ENCODE data around the gene TMEM185A. TPM values are rescaled to one million over a fixed set of nuclear protein-coding genes. Genes with fewer than 3 reads are reported as not detected.
"Not testable (repeated sequence)": the region's sequence is repeated elsewhere in the genome, so short reads cannot be mapped to it uniquely, and the experiment has no call there.

TMEM185A gene
- total RNA-seq, 1 donor from 2014 or later: 42.2 TPM

- no peak overlapping the region for H3K27ac ChIP-seq (replicated peaks)
- H3K4me1 ChIP-seq: peaks cover 19% of the 10 kb centered on the region
- H3K4me3 ChIP-seq: no peak overlapping the region
- H3K36me3 ChIP-seq: no peaks in the 10 kb centered on the region
- no peak for DNase-seq
- intact Hi-C loops (cut with micrococcal nuclease): no loop called here
- no peaks in the 10 kb centered on the region for H3K9me3 ChIP-seq (replicated peaks)
- H3K27me3 ChIP-seq (ENCODE audit: low read depth): no peaks in the 10 kb centered on the region
- TF ChIP-seq, protein P1, sequence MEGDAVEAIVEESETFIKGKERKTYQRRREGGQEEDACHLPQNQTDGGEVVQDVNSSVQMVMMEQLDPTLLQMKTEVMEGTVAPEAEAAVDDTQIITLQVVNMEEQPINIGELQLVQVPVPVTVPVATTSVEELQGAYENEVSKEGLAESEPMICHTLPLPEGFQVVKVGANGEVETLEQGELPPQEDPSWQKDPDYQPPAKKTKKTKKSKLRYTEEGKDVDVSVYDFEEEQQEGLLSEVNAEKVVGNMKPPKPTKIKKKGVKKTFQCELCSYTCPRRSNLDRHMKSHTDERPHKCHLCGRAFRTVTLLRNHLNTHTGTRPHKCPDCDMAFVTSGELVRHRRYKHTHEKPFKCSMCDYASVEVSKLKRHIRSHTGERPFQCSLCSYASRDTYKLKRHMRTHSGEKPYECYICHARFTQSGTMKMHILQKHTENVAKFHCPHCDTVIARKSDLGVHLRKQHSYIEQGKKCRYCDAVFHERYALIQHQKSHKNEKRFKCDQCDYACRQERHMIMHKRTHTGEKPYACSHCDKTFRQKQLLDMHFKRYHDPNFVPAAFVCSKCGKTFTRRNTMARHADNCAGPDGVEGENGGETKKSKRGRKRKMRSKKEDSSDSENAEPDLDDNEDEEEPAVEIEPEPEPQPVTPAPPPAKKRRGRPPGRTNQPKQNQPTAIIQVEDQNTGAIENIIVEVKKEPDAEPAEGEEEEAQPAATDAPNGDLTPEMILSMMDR (IDR thresholded peaks at IDR 0.05; ENCODE audit: borderline replicate concordance): no peak
These were observed 12.7 kb downstream of the TMEM185A start for GRCh38 chrX:149618871-149619270.

DNA sequence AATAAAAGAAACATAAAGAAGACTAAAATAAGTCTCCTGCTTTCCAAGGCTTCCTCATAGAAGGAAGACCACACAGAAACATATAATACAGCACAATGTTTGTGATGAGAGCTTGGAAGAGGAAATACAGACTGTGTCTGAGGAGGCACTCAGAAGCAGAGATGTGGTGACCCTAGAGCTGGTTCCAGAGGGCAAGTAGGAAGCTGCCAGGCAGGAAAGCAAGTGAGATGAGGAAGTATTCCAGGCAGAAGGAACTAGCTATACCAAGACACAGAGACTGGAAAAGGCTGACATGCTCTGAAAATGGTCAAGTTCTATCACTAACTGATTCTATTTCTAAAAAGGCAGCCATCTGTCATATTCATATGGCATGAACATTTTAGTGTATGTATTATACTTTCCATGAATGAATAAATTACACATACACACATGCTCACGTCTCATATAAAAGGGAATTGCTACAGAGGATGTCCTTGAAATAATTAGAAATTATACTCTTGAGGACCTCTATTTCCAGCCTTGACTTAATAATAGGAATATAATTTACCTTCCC is 19.9 kb downstream of the TMEM185A start:
- DNase-seq: no peak
- peaks cover 5% of the 10 kb centered on the region for H3K4me1 ChIP-seq
- no peaks in the 10 kb centered on the region for H3K9me3 ChIP-seq (replicated peaks)
- TF ChIP-seq, protein P1 (IDR thresholded peaks at IDR 0.05; ENCODE audit: borderline replicate concordance): no peak
- intact Hi-C loops (cut with micrococcal nuclease): no loop called here
- H3K4me3 ChIP-seq: no peak overlapping the region
- H3K27me3 ChIP-seq (ENCODE audit: low read depth): no peaks in the 10 kb centered on the region
- peaks cover 4% of the 10 kb centered on the region for H3K36me3 ChIP-seq
- no peak overlapping the region for H3K27ac ChIP-seq (replicated peaks)

GRCh38 chrX:149610511-149610910 is 21.1 kb downstream of the TMEM185A start:
- Histone ChIP-seq H3K9me3 (replicated peaks) (no peaks in the 10 kb centered on the region), H3K4me1 (peaks cover 9% of the 10 kb centered on the region), H3K27ac (replicated peaks) (no peak overlapping the region), H3K36me3 (peaks cover 6% of the 10 kb centered on the region), H3K27me3 (ENCODE audit: low read depth) (no peaks in the 10 kb centered on the region), H3K4me3 (no peak overlapping the region)
- no peak for DNase-seq
- intact Hi-C loops (cut with micrococcal nuclease): no loop called here
- TF ChIP-seq, protein P1 (IDR thresholded peaks at IDR 0.05; ENCODE audit: borderline replicate concordance): no peak

- DNase-seq: no peak
- Histone ChIP-seq H3K27me3 (ENCODE audit: low read depth) (no peaks in the 10 kb centered on the region), H3K4me3 (no peak overlapping the region), H3K4me1 (peaks cover 9% of the 10 kb centered on the region), H3K9me3 (replicated peaks) (no peaks in the 10 kb centered on the region), H3K27ac (replicated peaks) (no peak overlapping the region), H3K36me3 (peaks cover 6% of the 10 kb centered on the region)
- intact Hi-C loops (cut with micrococcal nuclease): no loop called here
- TF ChIP-seq, protein P1 (IDR thresholded peaks at IDR 0.05; ENCODE audit: borderline replicate concordance): no peak
These were observed 23.9 kb downstream of the TMEM185A start for GRCh38 chrX:149607699-149608098.

DNA sequence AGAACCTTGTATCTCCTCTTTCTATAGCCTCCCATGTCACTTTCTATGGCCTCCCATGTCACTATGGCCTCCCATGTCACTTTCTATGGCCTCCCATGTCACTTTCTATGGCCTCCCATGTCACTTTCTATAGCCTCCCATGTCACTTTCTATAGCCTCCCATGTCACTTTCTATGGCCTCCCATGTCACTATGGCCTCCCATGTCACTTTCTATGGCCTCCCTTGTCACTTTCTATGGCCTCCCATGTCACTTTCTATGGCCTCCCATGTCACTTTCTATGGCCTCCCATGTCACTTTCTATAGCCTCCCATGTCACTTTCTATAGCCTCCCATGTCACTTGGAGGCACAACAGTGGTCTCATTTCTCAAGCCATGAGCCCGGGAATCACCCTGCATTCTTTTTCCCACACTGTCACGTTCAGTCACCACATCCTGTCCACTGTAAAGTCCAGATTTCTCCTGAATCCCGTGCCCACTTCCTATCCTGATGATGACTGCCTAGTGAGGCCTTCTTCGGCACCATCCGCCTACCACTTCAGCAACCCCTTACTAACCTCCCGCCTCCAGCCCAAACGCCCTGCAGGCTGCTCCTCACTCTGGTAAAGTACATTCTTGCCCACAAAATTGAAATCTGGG is 26.2 kb downstream of the TMEM185A start:
- H3K27me3 ChIP-seq (ENCODE audit: low read depth); intact Hi-C loops (cut with micrococcal nuclease); H3K4me1 ChIP-seq; H3K36me3 ChIP-seq; DNase-seq; H3K27ac ChIP-seq (replicated peaks); H3K9me3 ChIP-seq (replicated peaks); H3K4me3 ChIP-seq: not testable (repeated sequence)

GRCh38 chrX:149598603-149599002 is 33.0 kb downstream of the TMEM185A start:
- H3K36me3 ChIP-seq; DNase-seq; H3K27me3 ChIP-seq (ENCODE audit: low read depth); intact Hi-C loops (cut with micrococcal nuclease); H3K9me3 ChIP-seq (replicated peaks); H3K4me1 ChIP-seq; H3K4me3 ChIP-seq; H3K27ac ChIP-seq (replicated peaks): not testable (repeated sequence)

DNA sequence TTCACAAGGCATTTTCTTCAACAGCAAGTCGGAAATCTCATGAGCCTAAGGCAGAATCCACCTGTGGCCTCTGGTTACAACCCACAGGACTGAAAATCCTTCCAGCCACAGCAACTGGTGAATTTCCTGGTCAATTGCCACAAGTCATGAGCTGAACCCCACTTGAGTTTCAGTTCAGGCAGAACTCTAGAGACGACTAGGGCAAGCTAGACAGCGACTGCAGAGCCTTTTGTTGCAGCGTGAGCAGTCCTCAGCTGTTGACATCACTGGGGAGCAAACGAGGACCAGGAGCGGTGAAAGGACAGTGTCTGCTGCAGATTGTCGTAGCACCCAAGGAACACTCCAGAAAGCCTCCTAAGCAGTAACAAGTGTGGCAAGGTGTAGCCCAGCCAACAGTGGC is 35.6 kb downstream of the TMEM185A start:
- H3K4me1 ChIP-seq; H3K27ac ChIP-seq (replicated peaks); H3K9me3 ChIP-seq (replicated peaks); H3K27me3 ChIP-seq (ENCODE audit: low read depth); DNase-seq; H3K4me3 ChIP-seq; H3K36me3 ChIP-seq; intact Hi-C loops (cut with micrococcal nuclease): not testable (repeated sequence)

DNA sequence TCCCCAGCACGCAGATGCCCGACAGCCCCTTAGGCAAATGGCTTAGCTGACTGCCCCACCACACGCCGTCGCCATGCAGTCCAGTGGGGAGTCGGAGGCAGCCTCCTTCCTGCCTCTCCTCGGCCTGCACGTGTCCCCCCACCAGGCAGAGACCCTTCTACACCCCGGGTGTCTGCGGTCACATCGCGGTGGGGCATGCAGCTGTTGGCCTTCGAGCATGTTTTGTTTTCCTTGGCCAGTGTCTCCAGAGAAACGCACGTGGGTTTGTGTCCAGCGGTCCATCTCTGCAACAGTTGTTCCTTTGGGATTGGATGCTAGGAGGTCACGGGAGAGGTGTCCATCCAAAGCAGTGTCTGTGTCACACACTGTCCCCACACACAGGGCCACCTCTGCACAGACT is 36.4 kb downstream of the TMEM185A start, which contains the start of gene HSFX2:
Gene HSFX2, minus strand, starts transcription at position 101 of the 400 bp plus-strand sequence. CDS start 614 bp downstream, outside the sequence.
- H3K4me1 ChIP-seq; H3K27ac ChIP-seq (replicated peaks); H3K9me3 ChIP-seq (replicated peaks); H3K36me3 ChIP-seq; intact Hi-C loops (cut with micrococcal nuclease); DNase-seq; H3K4me3 ChIP-seq; H3K27me3 ChIP-seq (ENCODE audit: low read depth): not testable (repeated sequence)

- H3K4me3 ChIP-seq; H3K36me3 ChIP-seq; H3K9me3 ChIP-seq (replicated peaks); intact Hi-C loops (cut with micrococcal nuclease); H3K27ac ChIP-seq (replicated peaks); H3K27me3 ChIP-seq (ENCODE audit: low read depth); DNase-seq; H3K4me1 ChIP-seq: not testable (repeated sequence)
These were observed 40.6 kb downstream of the TMEM185A start for GRCh38 chrX:149590993-149591392.

DNA sequence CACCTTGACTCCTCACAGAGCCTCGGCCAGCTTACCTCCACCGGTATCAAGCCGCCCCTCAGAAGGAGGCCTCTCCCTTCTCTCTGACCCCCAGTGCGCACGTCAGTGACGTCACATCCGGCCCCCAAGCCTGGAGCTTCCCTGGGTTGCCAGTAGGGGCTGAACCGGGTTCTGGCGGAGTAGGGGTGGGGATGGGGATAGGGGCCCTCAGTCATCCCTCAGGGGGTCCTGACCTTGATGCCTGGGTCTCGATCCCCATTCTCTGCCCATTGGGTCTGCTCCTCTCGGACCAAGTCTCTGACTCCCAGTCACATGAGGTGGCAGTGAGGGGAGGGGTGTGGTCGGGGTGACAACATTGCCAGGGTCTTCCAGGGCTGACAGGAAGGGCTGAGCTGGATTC is 44.2 kb downstream of the TMEM185A start, which contains the start of gene MAGEA9B:
Gene MAGEA9B, minus strand, starts transcription at position 101 of the 400 bp plus-strand sequence. CDS start 4,280 bp downstream, outside the sequence.
- intact Hi-C loops (cut with micrococcal nuclease); DNase-seq; H3K4me1 ChIP-seq; H3K9me3 ChIP-seq (replicated peaks); H3K27ac ChIP-seq (replicated peaks); H3K36me3 ChIP-seq; H3K27me3 ChIP-seq (ENCODE audit: low read depth); H3K4me3 ChIP-seq: not testable (repeated sequence)

All from left ventricle myocardium inferior (tissue), 1 donor.